Measurements from ENCODE around the gene ABCF3.
"Not testable (repeated sequence)": the region's sequence is repeated elsewhere in the genome, so short reads cannot be mapped to it uniquely, and the experiment has no call there.

The ABCF3 gene, protein sequence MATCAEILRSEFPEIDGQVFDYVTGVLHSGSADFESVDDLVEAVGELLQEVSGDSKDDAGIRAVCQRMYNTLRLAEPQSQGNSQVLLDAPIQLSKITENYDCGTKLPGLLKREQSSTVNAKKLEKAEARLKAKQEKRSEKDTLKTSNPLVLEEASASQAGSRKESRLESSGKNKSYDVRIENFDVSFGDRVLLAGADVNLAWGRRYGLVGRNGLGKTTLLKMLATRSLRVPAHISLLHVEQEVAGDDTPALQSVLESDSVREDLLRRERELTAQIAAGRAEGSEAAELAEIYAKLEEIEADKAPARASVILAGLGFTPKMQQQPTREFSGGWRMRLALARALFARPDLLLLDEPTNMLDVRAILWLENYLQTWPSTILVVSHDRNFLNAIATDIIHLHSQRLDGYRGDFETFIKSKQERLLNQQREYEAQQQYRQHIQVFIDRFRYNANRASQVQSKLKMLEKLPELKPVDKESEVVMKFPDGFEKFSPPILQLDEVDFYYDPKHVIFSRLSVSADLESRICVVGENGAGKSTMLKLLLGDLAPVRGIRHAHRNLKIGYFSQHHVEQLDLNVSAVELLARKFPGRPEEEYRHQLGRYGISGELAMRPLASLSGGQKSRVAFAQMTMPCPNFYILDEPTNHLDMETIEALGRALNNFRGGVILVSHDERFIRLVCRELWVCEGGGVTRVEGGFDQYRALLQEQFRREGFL

GRCh38 chr3:184186184-184186901, at the start of gene ABCF3:
ABCF3 (plus strand) TSS chr3:184186199; CDS start chr3:184186208, 9 bp downstream.
- no peak for DNase-seq (ENCODE audit: low read depth)

GRCh38 chr3:184140436-184140835, 45.6 kb upstream of the ABCF3 start:
- DNase-seq (ENCODE audit: low read depth), result no peak

DNA sequence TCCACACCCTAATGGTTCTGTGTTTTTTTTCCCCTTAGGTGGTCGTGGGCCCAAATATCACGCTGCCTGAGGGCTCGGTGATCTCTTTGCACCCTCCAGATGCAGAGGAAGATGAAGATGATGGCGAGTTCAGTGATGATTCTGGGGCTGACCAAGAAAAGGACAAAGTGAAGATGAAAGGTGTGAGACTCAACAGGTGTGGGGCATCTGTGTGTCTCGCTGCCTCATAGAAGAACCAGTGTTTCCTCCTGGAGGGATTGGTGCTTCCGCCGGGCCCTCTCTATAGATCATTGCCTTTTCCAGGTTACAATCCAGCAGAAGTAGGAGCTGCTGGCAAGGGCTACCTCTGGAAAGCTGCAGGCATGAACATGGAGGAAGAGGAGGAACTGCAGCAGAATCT, 43.8 kb upstream of the ABCF3 start:
- DNase-seq (ENCODE audit: low read depth), result no peak

- no peak for DNase-seq (ENCODE audit: low read depth)
Measured at GRCh38 chr3:184143327-184143726, 42.7 kb upstream of the ABCF3 start.

DNA sequence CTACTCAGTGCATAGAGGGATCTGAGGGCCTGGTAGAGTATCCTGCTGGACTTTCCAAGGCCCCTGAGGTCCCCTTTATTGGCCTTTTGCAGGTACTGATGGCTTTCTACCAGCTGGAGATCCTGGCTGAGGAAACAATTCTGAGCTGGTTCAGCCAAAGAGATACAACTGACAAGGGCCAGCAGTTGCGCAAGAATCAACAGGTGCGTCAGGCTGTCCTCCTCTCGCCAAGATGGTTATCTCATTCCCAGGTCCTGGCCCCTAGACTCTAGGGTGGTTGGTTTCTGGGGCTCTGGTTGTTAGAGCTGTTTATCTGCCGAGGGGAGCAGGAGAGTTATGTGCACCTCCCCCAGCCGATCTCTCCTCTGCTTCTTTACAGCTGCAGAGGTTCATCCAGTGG, 41.5 kb upstream of the ABCF3 start:
- no peak for DNase-seq (ENCODE audit: low read depth)

DNA sequence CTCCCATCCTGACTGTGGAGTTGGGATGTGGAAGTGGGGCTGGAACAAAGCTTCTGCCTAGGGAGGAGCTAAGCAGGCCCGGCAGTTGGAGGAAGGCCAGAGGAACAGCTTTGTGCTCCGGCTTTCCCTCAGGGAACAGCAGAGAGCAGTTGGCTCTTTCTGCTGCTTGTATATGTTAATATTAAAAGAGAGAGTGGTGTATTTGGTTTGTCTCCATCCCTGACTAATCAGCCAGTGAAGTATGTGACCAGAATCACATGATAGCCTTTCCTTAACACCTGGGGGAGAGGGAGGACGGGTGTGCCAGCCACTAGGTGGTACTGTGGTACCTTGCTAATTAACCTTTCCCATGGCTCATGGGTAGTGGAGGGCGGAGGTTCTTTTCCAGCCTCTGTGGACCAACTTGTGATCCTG, 40.9 kb upstream of the ABCF3 start:
- DNase-seq (ENCODE audit: low read depth), result no peak

DNA sequence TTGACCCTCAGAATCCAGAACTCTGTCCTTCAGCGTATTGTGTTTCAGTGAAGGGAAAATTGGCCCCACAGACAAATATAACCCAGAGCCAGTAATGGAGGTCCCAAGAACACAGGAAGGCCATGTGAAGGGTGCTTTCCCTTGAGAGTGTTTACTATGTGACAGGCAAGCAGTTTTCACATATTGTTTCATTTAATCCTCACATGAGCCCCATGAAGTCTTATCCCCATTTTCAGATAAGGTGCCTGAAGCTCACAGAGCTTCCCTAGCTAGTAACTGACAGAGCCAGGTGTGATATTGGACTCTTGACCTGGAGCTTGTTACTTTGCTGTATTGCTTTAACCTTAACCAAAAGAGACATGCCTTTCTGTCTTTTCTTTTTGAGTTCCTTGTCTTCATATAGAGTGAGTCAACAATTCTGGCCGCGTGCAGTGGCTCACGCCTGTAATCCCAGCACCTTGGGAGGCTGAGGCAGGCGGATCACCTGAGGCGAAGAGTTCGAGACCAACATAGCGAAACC, 40.2 kb upstream of the ABCF3 start:
- DNase-seq (ENCODE audit: low read depth), result no peak

GRCh38 chr3:184148076-184148475, 37.9 kb upstream of the ABCF3 start:
- no peak for DNase-seq (ENCODE audit: low read depth)

GRCh38 chr3:184149123-184149522, 36.9 kb upstream of the ABCF3 start:
- DNase-seq (ENCODE audit: low read depth), result no peak

DNA sequence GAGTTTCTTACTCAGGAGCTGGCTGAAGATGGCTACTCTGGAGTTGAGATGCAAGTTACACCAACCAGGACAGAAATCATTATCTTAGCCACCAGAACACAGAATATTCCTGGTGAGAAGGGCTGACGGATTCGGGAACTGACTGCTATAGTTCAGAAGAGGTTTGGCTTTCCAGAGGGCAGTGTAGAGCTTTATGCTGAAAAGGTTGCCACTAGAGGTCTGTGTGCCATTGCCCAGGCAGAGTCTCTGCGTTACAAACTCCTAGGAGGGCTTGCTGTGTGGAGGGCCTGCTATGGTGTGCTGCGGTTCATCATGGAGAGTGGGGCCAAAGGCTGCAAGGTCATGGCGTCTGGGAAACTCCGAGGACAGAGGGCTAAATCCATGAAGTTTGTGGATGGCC, 36.2 kb upstream of the ABCF3 start:
- not testable (repeated sequence) for DNase-seq (ENCODE audit: low read depth)

DNA sequence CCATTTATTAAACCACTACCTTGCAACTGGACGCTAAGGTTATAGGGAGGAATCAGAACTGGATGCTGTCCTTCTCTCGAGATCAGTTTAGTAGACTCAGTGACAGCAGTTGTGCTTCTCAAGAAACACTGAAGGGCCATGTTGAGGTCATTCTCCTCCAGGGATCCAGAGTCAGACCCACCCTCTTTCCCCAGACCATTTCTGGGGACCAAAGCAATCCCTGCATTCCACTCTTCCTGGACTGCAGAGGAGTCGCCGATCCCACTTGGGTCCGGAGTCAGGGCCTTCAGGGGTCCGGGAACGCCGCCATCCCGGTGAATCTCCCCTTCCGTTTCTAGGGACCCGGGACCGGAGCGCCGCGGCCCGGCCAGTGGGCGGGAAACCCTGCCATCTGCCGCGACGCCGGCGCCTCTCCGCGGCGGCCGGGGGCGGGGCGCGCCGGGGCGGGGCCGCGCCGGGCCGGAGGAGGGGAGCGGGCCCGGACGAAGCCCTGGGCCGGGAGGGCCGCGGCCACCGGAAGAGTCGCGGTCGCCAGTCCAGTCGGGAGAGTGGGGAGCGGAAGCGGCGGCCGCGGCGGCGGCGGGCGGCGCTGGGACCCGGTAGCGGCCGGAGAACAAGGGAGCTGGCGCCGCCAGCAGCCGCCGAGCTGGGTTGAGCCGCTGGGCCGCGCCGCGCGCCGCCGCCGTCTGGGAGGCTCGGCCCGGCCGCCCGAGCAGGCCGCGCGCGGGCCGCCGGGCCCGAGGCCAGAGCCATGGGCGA, 30.9 kb upstream of the ABCF3 start, which contains the start of gene DVL3:
TSS of gene DVL3 (plus strand) at position 493 of the 759 bp plus-strand sequence. CDS start at position 752, 259 bp downstream.
- no peak for DNase-seq (ENCODE audit: low read depth)

- DNase-seq (ENCODE audit: low read depth), result no peak
Measured at GRCh38 chr3:184155644-184156521, 30.1 kb upstream of the ABCF3 start.

- DNase-seq (ENCODE audit: low read depth), result no peak
Measured at GRCh38 chr3:184156522-184156955, 29.5 kb upstream of the ABCF3 start.

DNA sequence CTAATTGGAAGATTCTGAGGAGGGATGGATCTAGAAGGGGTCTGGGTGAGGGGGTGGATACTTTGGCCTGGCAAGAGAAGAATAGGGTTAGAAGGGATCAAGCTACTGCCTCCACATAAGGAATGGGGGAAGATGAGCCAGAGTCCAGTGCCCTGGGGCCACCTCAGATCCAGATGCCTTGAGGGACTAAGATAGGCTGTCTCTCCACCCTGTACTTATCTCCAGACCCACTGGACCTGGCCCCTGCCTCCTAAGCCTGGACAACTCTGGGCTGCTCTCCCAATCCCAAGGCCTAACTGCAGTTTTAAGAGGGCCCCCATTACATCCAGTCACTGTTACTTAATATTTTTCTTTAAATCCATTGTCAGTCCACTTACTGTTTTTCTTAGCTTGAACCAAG, 28.8 kb upstream of the ABCF3 start:
- no peak for DNase-seq (ENCODE audit: low read depth)

GRCh38 chr3:184158404-184158803, 27.6 kb upstream of the ABCF3 start:
- no peak for DNase-seq (ENCODE audit: low read depth)

- DNase-seq (ENCODE audit: low read depth), result no peak
Measured at GRCh38 chr3:184160456-184160855, 25.5 kb upstream of the ABCF3 start.

DNA sequence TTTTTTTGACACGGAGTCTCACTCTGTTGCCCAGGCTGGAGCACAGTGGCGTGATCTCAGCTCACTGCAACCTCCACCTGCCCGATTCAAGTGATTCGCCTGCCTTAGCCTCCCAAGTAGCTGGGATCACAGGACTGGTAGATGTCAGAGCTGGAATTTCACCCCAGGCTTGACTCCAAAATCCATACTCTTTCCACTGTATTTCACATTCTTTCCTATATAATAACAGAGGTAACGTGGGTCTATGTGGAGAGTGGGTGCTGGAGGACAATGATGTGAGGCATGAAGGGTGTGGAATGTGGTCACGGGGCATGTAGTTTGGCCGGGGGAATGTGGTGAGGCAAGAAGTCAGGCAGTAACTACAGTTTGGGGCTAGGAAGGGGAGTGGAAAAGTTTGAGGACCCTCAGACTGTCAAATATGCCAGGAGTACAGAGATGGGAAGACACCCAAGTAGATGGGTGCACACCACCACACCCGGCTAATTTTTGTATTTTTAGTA, 23.4 kb upstream of the ABCF3 start:
- not testable (repeated sequence) for DNase-seq (ENCODE audit: low read depth)

DNA sequence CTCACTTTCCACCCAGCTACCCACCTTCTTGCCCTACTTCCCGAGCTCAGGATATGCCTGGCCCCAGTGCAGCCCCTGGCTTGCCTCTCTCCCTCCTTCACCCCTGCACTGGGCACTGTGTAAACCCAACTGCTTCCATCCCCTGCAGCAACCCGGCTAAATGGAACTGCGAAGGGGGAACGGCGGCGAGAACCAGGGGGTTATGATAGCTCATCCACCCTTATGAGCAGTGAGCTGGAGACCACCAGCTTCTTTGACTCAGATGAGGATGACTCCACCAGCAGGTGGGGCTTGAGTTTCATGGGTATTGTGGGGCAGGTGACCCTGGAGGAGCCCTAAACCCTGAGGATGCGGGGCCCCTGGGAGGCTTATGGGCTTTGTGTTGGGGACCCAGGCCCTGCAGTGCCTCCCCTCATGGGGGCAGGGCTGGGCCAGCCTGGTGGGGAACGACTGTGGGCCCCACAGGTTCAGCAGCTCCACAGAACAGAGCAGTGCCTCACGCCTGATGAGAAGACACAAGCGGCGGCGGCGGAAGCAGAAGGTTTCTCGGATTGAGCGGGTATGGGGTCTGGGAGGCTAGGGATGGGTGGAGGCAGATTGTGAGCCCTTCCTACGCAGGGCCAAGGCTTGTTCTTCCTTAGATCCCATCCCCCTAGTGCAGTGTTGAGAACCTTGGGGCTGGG, 21.2 kb upstream of the ABCF3 start:
- DNase-seq (ENCODE audit: low read depth), result no peak

- no peak for DNase-seq (ENCODE audit: low read depth)
Measured at GRCh38 chr3:184165543-184165942, 20.5 kb upstream of the ABCF3 start.

DNA sequence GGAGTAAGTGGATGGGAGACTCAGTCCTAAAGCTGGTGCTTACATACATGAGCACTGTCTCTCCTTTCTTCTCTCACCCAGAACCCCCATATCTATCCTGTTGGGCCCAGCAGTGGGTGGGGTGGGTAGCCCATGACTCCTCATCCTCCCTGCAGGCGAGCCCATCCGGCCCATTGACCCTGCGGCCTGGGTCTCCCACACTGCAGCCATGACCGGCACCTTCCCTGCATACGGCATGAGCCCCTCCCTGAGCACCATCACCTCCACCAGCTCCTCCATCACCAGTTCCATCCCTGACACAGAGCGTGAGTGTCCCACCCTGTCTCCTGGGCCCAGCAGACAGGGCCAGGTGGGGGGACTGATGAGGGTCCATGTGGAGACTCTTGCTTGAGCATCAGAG, 19.3 kb upstream of the ABCF3 start:
- no peak for DNase-seq (ENCODE audit: low read depth)
